IMR-90 (cell line): ENCODE measurements around the gene ATP1A4. TPM values are rescaled to one million over a fixed set of nuclear protein-coding genes. Genes with fewer than 3 reads are reported as not detected.

ENCODE experiments used
- ATAC-seq: fragments of 200-7000 bp; cut with Tn5 transposase; 2 replicates; pipeline ENCODE4 v1.9.1; 2020; ENCODE audit warnings: low read depth, mild to moderate bottlenecking, moderate library complexity
- BruUV-seq: library from RNA; stranded (reverse); fragments of 400-500 nt; replicated peaks from 2 replicates; lab custom pipeline; 2021; lab: Mats Ljungman, UMichigan
- CTCF ChIA-PET: fragments of 300-600 bp; formaldehyde crosslinking; extraction: SDS; loops from one replicate; lab custom pipeline; 2021; ENCODE audit warnings: antibody characterized with exemption; lab: Yijun Ruan, JAX
- POLR2A ChIA-PET: fragments of 300-600 bp; sonication (Branson Sonifier 250); formaldehyde crosslinking; loops from one replicate; lab custom pipeline; 2022; ENCODE audit warnings: antibody characterized with exemption; ENCODE audit not compliant: unreplicated experiment; lab: Charles Lee
- DNase-seq: peaks from one replicate; pipeline ENCODE4 v3.0.0; 2013
- H2AFZ ChIP-seq: replicated peaks from 2 replicates; pipeline ENCODE3; 2013; ENCODE audit warnings: low read length, mild to moderate bottlenecking; ENCODE audit not compliant: poor library complexity
- H2AK5ac ChIP-seq: 2 replicates; pipeline ENCODE4 v1.6.1; 2013; ENCODE audit warnings: low read depth, low read length, inconsistent platforms
- H2AK9ac ChIP-seq: replicated peaks from 2 replicates; pipeline ENCODE3; 2013; ENCODE audit warnings: mild to moderate bottlenecking, low read depth, low read length, moderate library complexity; ENCODE audit not compliant: poor library complexity
- H2BK120ac ChIP-seq: 2 replicates; pipeline ENCODE4 v1.6.1; 2013; ENCODE audit warnings: low read depth, low read length, inconsistent platforms
- H2BK15ac ChIP-seq: 3 replicates; pipeline ENCODE4 v1.6.1; 2013; ENCODE audit warnings: low read depth, low read length, inconsistent platforms
- H2BK20ac ChIP-seq: 2 replicates; pipeline ENCODE4 v1.6.1; 2013; ENCODE audit warnings: low read depth, mild to moderate bottlenecking, inconsistent platforms, low read length, moderate library complexity
- H2BK5ac ChIP-seq: 2 replicates; pipeline ENCODE4 v1.6.1; 2013; ENCODE audit warnings: mild to moderate bottlenecking, low read depth, low read length, inconsistent platforms; ENCODE audit not compliant: poor library complexity, severe bottlenecking
- H3K14ac ChIP-seq: replicated peaks from 2 replicates; pipeline ENCODE4 v1.6.1; 2013; ENCODE audit warnings: low read depth, low read length, inconsistent platforms
- H3K18ac ChIP-seq: 2 replicates; pipeline ENCODE4 v1.6.1; 2013; ENCODE audit warnings: low read depth, low read length, control low read depth
- H3K23ac ChIP-seq: 2 replicates; pipeline ENCODE4 v1.6.1; 2013; ENCODE audit warnings: low read depth, low read length, inconsistent platforms
- H3K27ac ChIP-seq: 2 replicates; pipeline ENCODE4 v1.5.1; 2013; ENCODE audit warnings: mild to moderate bottlenecking, control low read depth, low read length; ENCODE audit not compliant: insufficient read depth
- H3K27me3 ChIP-seq: 2 replicates; pipeline ENCODE4 v1.6.1; 2013; ENCODE audit warnings: low read length; ENCODE audit not compliant: control insufficient read depth, insufficient read depth
- H3K36me3 ChIP-seq: 2 replicates; pipeline ENCODE4 v1.6.1; 2013; ENCODE audit warnings: low read length, mixed read lengths; ENCODE audit not compliant: control insufficient read depth, insufficient read depth
- H3K4ac ChIP-seq: 2 replicates; pipeline ENCODE4 v1.6.1; 2013; ENCODE audit warnings: low read depth, low read length, inconsistent platforms
- H3K4me1 ChIP-seq: 2 replicates; pipeline ENCODE4 v1.6.1; 2013; ENCODE audit warnings: low read length, mixed read lengths; ENCODE audit not compliant: control insufficient read depth, insufficient read depth
- H3K4me2 ChIP-seq: 2 replicates; pipeline ENCODE4 v1.6.1; 2013; ENCODE audit warnings: low read depth, mild to moderate bottlenecking, control low read depth, low read length, moderate library complexity
- H3K4me3 ChIP-seq: 2 replicates; pipeline ENCODE4 v1.5.1; 2013; ENCODE audit warnings: low read depth, mild to moderate bottlenecking, control low read depth, low read length, moderate library complexity; ENCODE audit not compliant: insufficient read depth
- H3K56ac ChIP-seq: 2 replicates; pipeline ENCODE4 v1.6.1; 2013; ENCODE audit warnings: low read length, inconsistent platforms; ENCODE audit not compliant: insufficient read depth; ENCODE audit errors: extremely low read depth
- H3K79me1 ChIP-seq, 2 experiments: 2 replicates each; pipeline ENCODE4 v1.6.1; 2013; ENCODE audit warnings: low read length in 2 of 2, inconsistent platforms in 1 of 2, low read depth in 1 of 2
- H3K9ac ChIP-seq: 2 replicates; pipeline ENCODE4 v1.6.1; 2013; ENCODE audit warnings: low read depth, low read length, control low read depth
- H3K9me1 ChIP-seq: 2 replicates; pipeline ENCODE4 v1.6.1; 2013; ENCODE audit warnings: low read length, inconsistent platforms; ENCODE audit not compliant: insufficient read depth
- H3K9me3 ChIP-seq: 2 replicates; pipeline ENCODE4 v1.6.1; 2013; ENCODE audit warnings: low read length; ENCODE audit not compliant: control insufficient read depth, insufficient read depth
- H4K20me1 ChIP-seq: 2 replicates; pipeline ENCODE4 v1.6.1; 2013; ENCODE audit warnings: low read length, inconsistent platforms; ENCODE audit not compliant: insufficient read depth
- H4K5ac ChIP-seq: 2 replicates; pipeline ENCODE4 v1.6.1; 2013; ENCODE audit warnings: mild to moderate bottlenecking, low read depth, low read length, control low read depth
- H4K8ac ChIP-seq, 2 experiments: 2 replicates each; pipeline ENCODE4 v1.6.1; 2013; ENCODE audit warnings: low read depth in 2 of 2, low read length in 2 of 2, control low read depth in 1 of 2, inconsistent platforms in 1 of 2
- H4K91ac ChIP-seq: 2 replicates; pipeline ENCODE4 v1.6.1; 2013; ENCODE audit warnings: low read depth, low read length, inconsistent platforms; ENCODE audit not compliant: insufficient read depth
- BHLHE40 ChIP-seq: fragments of 150-350 bp; IDR thresholded peaks from 2 replicates; pipeline ENCODE4 v1.6.1; 2016; ENCODE audit warnings: mild to moderate bottlenecking, low read depth, low read length
- CEBPB ChIP-seq: IDR thresholded peaks from 2 replicates; pipeline ENCODE4 v1.6.1; 2012; ENCODE audit warnings: low read depth, low read length, improper control_type of control experiment
- CHD1 ChIP-seq: IDR thresholded peaks from 2 replicates; pipeline ENCODE4 v1.6.1; 2012; ENCODE audit warnings: low read depth, low read length, improper control_type of control experiment
- ELK1 ChIP-seq: fragments of 150-350 bp; IDR thresholded peaks from 2 replicates; pipeline ENCODE4 v1.6.1; 2016; ENCODE audit warnings: low read depth, mild to moderate bottlenecking, low read length, moderate library complexity, borderline replicate concordance
- FOS ChIP-seq: fragments of 150-350 bp; IDR thresholded peaks from 2 replicates; pipeline ENCODE4 v1.6.1; 2016; ENCODE audit warnings: low read depth, low read length
- MAFK ChIP-seq: IDR thresholded peaks from 2 replicates; pipeline ENCODE4 v1.6.1; 2012; ENCODE audit warnings: low read depth, low read length, improper control_type of control experiment
- MAZ ChIP-seq: IDR thresholded peaks from 2 replicates; pipeline ENCODE4 v1.6.1; 2012; ENCODE audit warnings: low read depth, mild to moderate bottlenecking, low read length, improper control_type of control experiment, moderate library complexity, borderline replicate concordance
- MXI1 ChIP-seq: IDR thresholded peaks from 2 replicates; pipeline ENCODE4 v1.6.1; 2012; ENCODE audit warnings: low read depth, mild to moderate bottlenecking, low read length, moderate library complexity, borderline replicate concordance
- NFE2L2 ChIP-seq: fragments of 150-350 bp; IDR thresholded peaks from 2 replicates; pipeline ENCODE4 v1.6.1; 2016; ENCODE audit warnings: low read depth, mild to moderate bottlenecking, low read length
- POLR2A ChIP-seq: IDR thresholded peaks from 2 replicates; pipeline ENCODE4 v1.6.1; 2012; ENCODE audit warnings: mild to moderate bottlenecking, low read depth, low read length
- RAD21 ChIP-seq: IDR thresholded peaks from 2 replicates; pipeline ENCODE4 v1.6.1; 2012; ENCODE audit warnings: low read length, improper control_type of control experiment
- RCOR1 ChIP-seq: IDR thresholded peaks from 2 replicates; pipeline ENCODE4 v1.6.1; 2012; ENCODE audit warnings: mild to moderate bottlenecking, low read length, improper control_type of control experiment; ENCODE audit not compliant: insufficient replicate concordance
- RFX5 ChIP-seq: IDR thresholded peaks from 2 replicates; pipeline ENCODE4 v1.8.0; 2012; ENCODE audit warnings: low read depth, mild to moderate bottlenecking, low read length, moderate library complexity
- SMC3 ChIP-seq: fragments of 150-350 bp; IDR thresholded peaks from 2 replicates; pipeline ENCODE4 v1.6.1; 2016; ENCODE audit warnings: low read depth, mild to moderate bottlenecking, antibody characterized with exemption, low read length, moderate library complexity
- USF2 ChIP-seq: fragments of 150-350 bp; IDR thresholded peaks from 2 replicates; pipeline ENCODE4 v1.6.1; 2017; ENCODE audit warnings: mild to moderate bottlenecking, antibody characterized with exemption, low read length, low read depth
- WGBS, 2 experiments: methylation state at CpG; one replicate each; pipeline versions ENCODE4 v1.1.5 to v1.1.7; 2013; ENCODE audit warnings: missing lambda C conversion rate in 2 of 2; ENCODE audit not compliant: insufficient read length in 1 of 2; ENCODE audit errors: extremely low coverage in 2 of 2; 5-methylcytosine and 5-hydroxymethylcytosine counted together
- dilution Hi-C: fragments of 300-500 bp; cut with HindIII; formaldehyde crosslinking; loops from one replicate; pipeline ENCODE4 v1.14.3; 2018; ENCODE audit warnings: low sequenced_read_pairs; ENCODE audit not compliant: unreplicated experiment
- in situ Hi-C: fragments of 300-500 bp; cut with MboI; formaldehyde crosslinking; loops from 3 replicates; pipeline ENCODE4 v1.14.3; 2019; ENCODE audit warnings: low sequenced_read_pairs, inconsistent platforms, mixed read lengths
- intact Hi-C: fragments of 100-400 bp; cut with micrococcal nuclease; formaldehyde crosslinking; loops from 2 replicates; pipeline ENCODE4 v1.10.0; 2022
- polyA plus RNA-seq, 3 experiments: library from polyadenylated mRNA; depleted of rRNA; stranded (reverse); fragments of >200 nt; gene quantifications; 2 replicates each; pipeline ENCODE4 v1.2.3, GENCODE V29; 2012; ENCODE audit warnings: low replicate concordance in 1 of 3
- total RNA-seq: library from RNA; depleted of rRNA; stranded (reverse); fragments of >200 nt; gene quantifications from 2 replicates; pipeline ENCODE4 v1.2.3, GENCODE V29; 2012
- TF ChIP-seq, protein P1 (sequence below): conservative IDR thresholded peaks from 2 replicates; pipeline ENCODE4 v1.5.1; 2012; ENCODE audit warnings: mild to moderate bottlenecking, low read depth, low read length, improper control_type of control experiment

Gene ATP1A4
- total and polyA plus RNA-seq, 2 of the 4 experiments (the other 2 are of a cell fraction) = not detected

- DNase-seq (no peak), ATAC-seq (no peak)
- Histone ChIP-seq H3K56ac (no peak overlapping the region), H2AK9ac (no peak overlapping the region), H2AK5ac (no peak overlapping the region), H3K27ac (no peak overlapping the region), H2BK15ac (no peak overlapping the region), H3K36me3 (no peaks in the 10 kb centered on the region), H4K5ac (no peak overlapping the region), H4K20me1 (no peaks in the 10 kb centered on the region), H3K27me3 (peaks cover 33% of the 10 kb centered on the region), H3K4me2 (no peak overlapping the region), H3K9me3 (no peaks in the 10 kb centered on the region; the same call in 1 of the 2 replicates), H2BK5ac (no peak overlapping the region), H2AFZ (no peak overlapping the region), H3K4me3 (no peak overlapping the region), H3K4me1 (no peaks in the 10 kb centered on the region), H4K91ac (no peak overlapping the region), H3K23ac (no peak overlapping the region; the same call in 1 of the 2 replicates), H3K4ac (no peak overlapping the region), H2BK20ac (no peak overlapping the region), H3K9me1 (no peaks in the 10 kb centered on the region), H4K8ac (no peak overlapping the region), H3K9ac (no peak overlapping the region), H3K79me1 (no peaks in the 10 kb centered on the region), H3K14ac (no peak overlapping the region), H2BK120ac (no peak overlapping the region), H3K18ac (no peak overlapping the region)
- intact Hi-C loops (no loop called here), in situ Hi-C loops (loop anchor here (25.0 kb wide), 1 partner anchor 435 kb away; no protein-coding TSS in a partner anchor), dilution Hi-C loops (no loop called here)
- no TSS peak for BruUV-seq
- no CpG with 5 or more reads among the region's 1 CpG for WGBS, 2 experiments
- TF ChIP-seq USF2 = no peak
- TF ChIP-seq MXI1 = no peak
- no peak for TF ChIP-seq NFE2L2
- no peak for TF ChIP-seq RFX5
- no peak for TF ChIP-seq CHD1
- no peak for TF ChIP-seq SMC3
- no peak for TF ChIP-seq RCOR1
- TF ChIP-seq POLR2A = no peak
- no peak for TF ChIP-seq ELK1
- no peak for TF ChIP-seq CEBPB
- TF ChIP-seq, protein P1, sequence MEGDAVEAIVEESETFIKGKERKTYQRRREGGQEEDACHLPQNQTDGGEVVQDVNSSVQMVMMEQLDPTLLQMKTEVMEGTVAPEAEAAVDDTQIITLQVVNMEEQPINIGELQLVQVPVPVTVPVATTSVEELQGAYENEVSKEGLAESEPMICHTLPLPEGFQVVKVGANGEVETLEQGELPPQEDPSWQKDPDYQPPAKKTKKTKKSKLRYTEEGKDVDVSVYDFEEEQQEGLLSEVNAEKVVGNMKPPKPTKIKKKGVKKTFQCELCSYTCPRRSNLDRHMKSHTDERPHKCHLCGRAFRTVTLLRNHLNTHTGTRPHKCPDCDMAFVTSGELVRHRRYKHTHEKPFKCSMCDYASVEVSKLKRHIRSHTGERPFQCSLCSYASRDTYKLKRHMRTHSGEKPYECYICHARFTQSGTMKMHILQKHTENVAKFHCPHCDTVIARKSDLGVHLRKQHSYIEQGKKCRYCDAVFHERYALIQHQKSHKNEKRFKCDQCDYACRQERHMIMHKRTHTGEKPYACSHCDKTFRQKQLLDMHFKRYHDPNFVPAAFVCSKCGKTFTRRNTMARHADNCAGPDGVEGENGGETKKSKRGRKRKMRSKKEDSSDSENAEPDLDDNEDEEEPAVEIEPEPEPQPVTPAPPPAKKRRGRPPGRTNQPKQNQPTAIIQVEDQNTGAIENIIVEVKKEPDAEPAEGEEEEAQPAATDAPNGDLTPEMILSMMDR = no peak
- no peak for TF ChIP-seq BHLHE40
- no peak for TF ChIP-seq FOS
- no peak for TF ChIP-seq MAZ
- TF ChIP-seq MAFK = no peak
- no peak for TF ChIP-seq RAD21
- CTCF ChIA-PET = no interaction called here
- POLR2A ChIA-PET = no interaction called here
Observed at GRCh38 chr1:160177667-160178066, 26.3 kb downstream of the ATP1A4 start.
